Head of caudate nucleus (tissue), 42 donors: ENCODE results near the gene MYO18A.
"Not testable (repeated sequence)": the region's sequence is repeated elsewhere in the genome, so short reads cannot be mapped to it uniquely, and the experiment has no call there.

Source experiments
- DNase-seq, 42 donors: peaks; one replicate each; pipeline versions ENCODE4 v3.0.0 to v3.0.0-alpha.2; 2020 to 2021; ENCODE audit warnings: mixed read lengths in 7 of 42
- intact Hi-C: fragments of 100-400 bp; cut with DNase I; formaldehyde crosslinking; loops from one replicate; pipeline ENCODE4 v1.15.0; 2022

Gene MYO18A

GRCh38 chr17:29175349-29175748 is 4.8 kb downstream of the MYO18A start:
- DNase-seq = no peak
- intact Hi-C loops = loop anchor here (5.0 kb wide), 1 partner anchor 42 kb away; no protein-coding TSS in a partner anchor

GRCh38 chr17:29172589-29172988 is 7.6 kb downstream of the MYO18A start:
- intact Hi-C loops = no loop called here

GRCh38 chr17:29170682-29171081 is 9.5 kb downstream of the MYO18A start:
- intact Hi-C loops = no loop called here
- DNase-seq = no peak

More at GRCh38 chr17:29172589-29172988, 7.6 kb downstream of the MYO18A start:
- no peak for DNase-seq

GRCh38 chr17:29169806-29170591 is 10.2 kb downstream of the MYO18A start:
- intact Hi-C loops = no loop called here
- DNase-seq = no peak

GRCh38 chr17:29168759-29169126 is 11.5 kb downstream of the MYO18A start:
- DNase-seq, intact Hi-C loops: not testable (repeated sequence)

GRCh38 chr17:29168079-29168758 is 12.0 kb downstream of the MYO18A start:
- no peak for DNase-seq
- intact Hi-C loops = no loop called here

- no peak for DNase-seq
- intact Hi-C loops = no loop called here
Measured at GRCh38 chr17:29167393-29168078, 12.7 kb downstream of the MYO18A start.

GRCh38 chr17:29166507-29166887 is 13.7 kb downstream of the MYO18A start:
- intact Hi-C loops = no loop called here

GRCh38 chr17:29165800-29166506 is 14.2 kb downstream of the MYO18A start:
- no peak for DNase-seq
- intact Hi-C loops = no loop called here

More at GRCh38 chr17:29166507-29166887, 13.7 kb downstream of the MYO18A start:
- no peak for DNase-seq

- intact Hi-C loops = no loop called here
Measured at GRCh38 chr17:29165261-29165660, 14.9 kb downstream of the MYO18A start.

GRCh38 chr17:29163563-29163962 is 16.6 kb downstream of the MYO18A start:
- DNase-seq = no peak
- intact Hi-C loops = no loop called here

More at GRCh38 chr17:29165261-29165660, 14.9 kb downstream of the MYO18A start:
- DNase-seq = no peak

- intact Hi-C loops = no loop called here
- no peak for DNase-seq
Measured at GRCh38 chr17:29162909-29163341, 17.3 kb downstream of the MYO18A start.

GRCh38 chr17:29162082-29162908 is 17.9 kb downstream of the MYO18A start:
- intact Hi-C loops = no loop called here
- DNase-seq = no peak

GRCh38 chr17:29160253-29160652 is 19.9 kb downstream of the MYO18A start:
- DNase-seq = no peak

GRCh38 chr17:29159306-29159860 is 20.8 kb downstream of the MYO18A start:
- DNase-seq = no peak
- intact Hi-C loops = loop anchor here (10.0 kb wide), 1 partner anchor 405 kb away; the partner anchor contains the start of genes ABHD15 and TP53I13

More at GRCh38 chr17:29160253-29160652, 19.9 kb downstream of the MYO18A start:
- intact Hi-C loops = no loop called here

- intact Hi-C loops = loop anchor here (10.0 kb wide), 1 partner anchor 406 kb away; the partner anchor contains the start of genes ABHD15 and TP53I13
- DNase-seq = peak in 8 of 42 donors; percentile 10 to 67 (median 36)
Measured at GRCh38 chr17:29158488-29159275, 21.5 kb downstream of the MYO18A start.

- DNase-seq = no peak
- intact Hi-C loops = loop anchor here (10.0 kb wide), 1 partner anchor 407 kb away; the partner anchor contains the start of genes ABHD15 and TP53I13
Measured at GRCh38 chr17:29158096-29158487, 22.1 kb downstream of the MYO18A start.
